ENCODE data around the gene MBNL1. TPM values are rescaled to one million over a fixed set of nuclear protein-coding genes. Genes with fewer than 3 reads are reported as not detected.

Gene MBNL1
- total RNA-seq, 2 experiments from 2014 or later = 163 to 174 TPM

- no peak overlapping the region for H2AFZ ChIP-seq (ENCODE audit: low read length)
- POLR2A ChIA-PET = interaction anchor here (0.7 to 1.5 kb wide), 8 partner anchors 9 to 1206 kb away, joined by 3 to 9 read pairs (median 3); no protein-coding TSS in a partner anchor
- CTCF ChIA-PET (ENCODE audit: unreplicated experiment) = no interaction called here
- BruUV-seq (replicated peaks) = no TSS peak
- no peak for DNase-seq (ENCODE audit: low spot score)
- TF ChIP-seq EZH2phosphoT487 (IDR thresholded peaks at IDR 0.05; ENCODE audit: borderline replicate concordance, low read depth, low read length) (no peak), CTCF (conservative IDR thresholded peaks at IDR 0.05; ENCODE audit: low read length) (no peak)
- intact Hi-C loops (cut with micrococcal nuclease; ENCODE audit: unreplicated experiment) = no loop called here
- H3K4me2 ChIP-seq (ENCODE audit: low read length) = peak overlapping the region; percentile 67; the same call in 1 of the 2 replicates
- H3K4me1 ChIP-seq (ENCODE audit: insufficient read depth, low read length, poor library complexity, severe bottlenecking) = peaks cover 67% of the 10 kb centered on the region
- peaks cover 100% of the 10 kb centered on the region for H3K79me2 ChIP-seq (ENCODE audit: insufficient read depth, low read depth, low read length)
- no peak overlapping the region for H3K27ac ChIP-seq (ENCODE audit: low read depth, low read length, poor library complexity, severe bottlenecking)
- H3K9me3 ChIP-seq (ENCODE audit: low read length) = no peaks in the 10 kb centered on the region
- H4K20me1 ChIP-seq (ENCODE audit: insufficient read depth, low read length) = peaks cover 50% of the 10 kb centered on the region
- H3K36me3 ChIP-seq (ENCODE audit: insufficient read depth, low read length) = peaks cover 52% of the 10 kb centered on the region
- H3K4me3 ChIP-seq (ENCODE audit: low read depth, low read length, poor library complexity, severe bottlenecking) = no peak overlapping the region
- no peaks in the 10 kb centered on the region for H3K9me2 ChIP-seq (ENCODE audit: insufficient read depth, low read length)
Measured at GRCh38 chr3:152300029-152300731, 31.5 kb downstream of the MBNL1 start.

- H3K4me1 ChIP-seq (ENCODE audit: insufficient read depth, low read length, poor library complexity, severe bottlenecking) = peaks cover 55% of the 10 kb centered on the region
- H3K27ac ChIP-seq (ENCODE audit: low read depth, low read length, poor library complexity, severe bottlenecking) = no peak overlapping the region
- no peaks in the 10 kb centered on the region for H3K9me2 ChIP-seq (ENCODE audit: insufficient read depth, low read length)
- no TSS peak for BruUV-seq (replicated peaks)
- peaks cover 100% of the 10 kb centered on the region for H3K79me2 ChIP-seq (ENCODE audit: insufficient read depth, low read depth, low read length)
- intact Hi-C loops (cut with micrococcal nuclease; ENCODE audit: unreplicated experiment) = no loop called here
- no peak overlapping the region for H2AFZ ChIP-seq (ENCODE audit: low read length)
- POLR2A ChIA-PET = interaction anchor here (0.7 to 1.4 kb wide), 2 partner anchors 11 to 16 kb away, joined by 5 to 10 read pairs; no protein-coding TSS in a partner anchor
- H3K9me3 ChIP-seq (ENCODE audit: low read length) = no peaks in the 10 kb centered on the region
- H3K4me2 ChIP-seq (ENCODE audit: low read length) = peak overlapping the region; percentile 34; the same call in 1 of the 2 replicates
- CTCF ChIA-PET (ENCODE audit: unreplicated experiment) = interaction anchor here (0.7 kb wide), 1 partner anchor 118 kb away, joined by 3 read pairs; no protein-coding TSS in a partner anchor
- no peak for DNase-seq (ENCODE audit: low spot score)
- H3K4me3 ChIP-seq (ENCODE audit: low read depth, low read length, poor library complexity, severe bottlenecking) = no peak overlapping the region
- H3K36me3 ChIP-seq (ENCODE audit: insufficient read depth, low read length) = peaks cover 66% of the 10 kb centered on the region
- peaks cover 50% of the 10 kb centered on the region for H4K20me1 ChIP-seq (ENCODE audit: insufficient read depth, low read length)
- no peak for TF ChIP-seq EZH2phosphoT487 (IDR thresholded peaks at IDR 0.05; ENCODE audit: borderline replicate concordance, low read depth, low read length)
- no peak for TF ChIP-seq CTCF (conservative IDR thresholded peaks at IDR 0.05; ENCODE audit: low read length)
Measured at GRCh38 chr3:152301745-152302181, 33.0 kb downstream of the MBNL1 start.
